AG10803 (cell line): ENCODE data around the gene CERK.

ENCODE experiments used
- DNase-seq: peaks from one replicate; pipeline ENCODE4 v3.0.0; 2010; ENCODE audit warnings: low read depth
- H3K4me3 ChIP-seq: 2 replicates; pipeline ENCODE4 v1.5.1; 2011; ENCODE audit warnings: mild to moderate bottlenecking, low read length, control low read depth
- TF ChIP-seq, protein P1 (sequence below): conservative IDR thresholded peaks from 2 replicates; pipeline ENCODE4 v1.5.1; 2011; ENCODE audit warnings: mild to moderate bottlenecking, low read length, control low read depth, inconsistent platforms

The CERK gene

DNA sequence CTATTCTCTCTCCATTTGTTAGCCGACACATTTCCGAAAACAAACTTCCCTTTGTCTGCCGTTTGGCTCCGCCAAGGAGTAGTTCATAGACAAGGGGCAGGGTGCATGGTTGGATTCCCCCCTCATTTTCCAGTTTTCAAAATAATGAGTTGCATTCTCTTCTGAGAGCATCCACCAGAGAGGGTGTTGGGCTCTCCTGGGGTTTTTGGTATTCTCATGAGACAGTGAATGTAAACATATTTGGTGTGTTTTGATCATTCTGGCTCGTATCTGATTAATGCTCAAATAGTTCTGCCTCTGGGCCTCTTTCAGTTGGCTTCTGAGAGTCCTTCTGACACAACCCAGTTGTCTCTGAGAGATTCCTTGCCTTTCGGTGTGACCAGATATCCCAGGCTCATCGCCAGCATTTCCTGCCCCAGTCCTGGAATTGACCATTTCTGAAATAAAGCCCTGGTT, 96.2 kb downstream of the CERK start:
- DNase-seq, result peak; percentile 53
- no peak overlapping the region for H3K4me3 ChIP-seq

GRCh38 chr22:46640293-46641055, 97.6 kb downstream of the CERK start:
- TF ChIP-seq, protein P1, sequence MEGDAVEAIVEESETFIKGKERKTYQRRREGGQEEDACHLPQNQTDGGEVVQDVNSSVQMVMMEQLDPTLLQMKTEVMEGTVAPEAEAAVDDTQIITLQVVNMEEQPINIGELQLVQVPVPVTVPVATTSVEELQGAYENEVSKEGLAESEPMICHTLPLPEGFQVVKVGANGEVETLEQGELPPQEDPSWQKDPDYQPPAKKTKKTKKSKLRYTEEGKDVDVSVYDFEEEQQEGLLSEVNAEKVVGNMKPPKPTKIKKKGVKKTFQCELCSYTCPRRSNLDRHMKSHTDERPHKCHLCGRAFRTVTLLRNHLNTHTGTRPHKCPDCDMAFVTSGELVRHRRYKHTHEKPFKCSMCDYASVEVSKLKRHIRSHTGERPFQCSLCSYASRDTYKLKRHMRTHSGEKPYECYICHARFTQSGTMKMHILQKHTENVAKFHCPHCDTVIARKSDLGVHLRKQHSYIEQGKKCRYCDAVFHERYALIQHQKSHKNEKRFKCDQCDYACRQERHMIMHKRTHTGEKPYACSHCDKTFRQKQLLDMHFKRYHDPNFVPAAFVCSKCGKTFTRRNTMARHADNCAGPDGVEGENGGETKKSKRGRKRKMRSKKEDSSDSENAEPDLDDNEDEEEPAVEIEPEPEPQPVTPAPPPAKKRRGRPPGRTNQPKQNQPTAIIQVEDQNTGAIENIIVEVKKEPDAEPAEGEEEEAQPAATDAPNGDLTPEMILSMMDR, result no peak
- no peak for DNase-seq
- H3K4me3 ChIP-seq, result no peak overlapping the region

More for the DNA sequence above, 96.2 kb downstream of the CERK start:
- TF ChIP-seq, protein P1, result no peak

DNA sequence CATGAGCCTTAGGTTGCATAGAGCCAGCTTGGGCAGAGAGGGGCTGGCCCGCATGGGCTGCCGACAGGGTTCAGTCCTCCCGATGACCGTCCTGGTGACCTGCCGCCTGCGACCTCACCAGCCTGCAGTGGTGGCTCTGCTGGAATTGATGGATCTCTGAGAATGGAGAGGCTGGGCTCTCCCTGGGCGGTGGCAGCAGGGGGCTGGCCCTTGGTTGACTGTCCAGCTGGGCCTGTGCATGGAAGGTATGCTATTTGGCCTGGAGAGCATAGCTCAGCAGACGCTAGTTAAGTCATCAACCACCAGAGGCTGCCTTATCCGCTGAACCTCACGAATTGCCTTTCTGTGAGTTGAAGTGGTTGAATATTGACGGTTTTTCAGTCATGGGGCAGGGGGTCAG, 98.2 kb downstream of the CERK start:
- H3K4me3 ChIP-seq, result no peak overlapping the region
- DNase-seq, result no peak
- TF ChIP-seq, protein P1, result no peak

DNA sequence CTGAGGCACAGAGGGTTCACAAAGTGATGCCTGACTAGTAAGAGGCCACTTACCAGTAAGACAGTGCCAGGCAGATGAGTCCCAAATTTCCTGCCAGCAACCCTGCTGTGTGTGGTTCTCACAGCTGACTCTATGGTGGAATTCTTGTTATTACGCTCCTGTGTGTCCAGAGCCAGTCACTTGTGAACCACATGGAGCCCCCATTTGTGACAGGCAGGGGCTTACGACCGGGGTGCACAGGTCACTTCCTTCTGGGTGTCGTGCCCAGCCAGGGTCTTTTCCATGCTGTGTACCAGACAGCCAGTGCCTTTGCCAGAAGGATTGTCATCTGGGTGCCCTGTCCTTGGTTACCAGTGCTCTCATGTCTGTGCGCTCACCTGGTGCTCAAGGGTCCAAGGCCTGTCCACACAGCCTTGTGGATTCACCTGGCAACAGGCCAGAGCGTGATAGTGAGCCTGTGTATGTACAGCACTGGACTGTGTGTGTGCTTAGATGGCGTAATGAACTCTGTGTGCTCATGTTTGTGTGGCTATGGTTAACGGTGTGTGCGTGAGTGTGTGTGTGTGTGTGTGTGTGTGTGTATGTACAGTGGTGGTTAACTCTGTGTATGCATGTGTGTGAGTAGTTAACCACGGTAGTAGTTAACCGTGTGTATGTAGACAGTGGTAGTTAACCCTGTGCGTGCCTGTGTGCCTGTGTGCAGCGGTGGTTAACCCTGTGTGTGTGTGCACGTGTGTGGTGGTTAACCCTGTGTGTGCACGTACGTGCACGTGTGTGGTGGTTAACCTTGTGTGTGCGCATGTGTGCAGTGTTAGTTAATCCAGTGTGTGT, 99.2 kb downstream of the CERK start:
- peak; percentile 60 for DNase-seq
- H3K4me3 ChIP-seq, result no peak overlapping the region
- TF ChIP-seq, protein P1, result no peak

- no peak overlapping the region for H3K4me3 ChIP-seq
- TF ChIP-seq, protein P1, result no peak
- DNase-seq, result no peak
Observed at GRCh38 chr22:46637711-46638600, 100.1 kb downstream of the CERK start.

DNA sequence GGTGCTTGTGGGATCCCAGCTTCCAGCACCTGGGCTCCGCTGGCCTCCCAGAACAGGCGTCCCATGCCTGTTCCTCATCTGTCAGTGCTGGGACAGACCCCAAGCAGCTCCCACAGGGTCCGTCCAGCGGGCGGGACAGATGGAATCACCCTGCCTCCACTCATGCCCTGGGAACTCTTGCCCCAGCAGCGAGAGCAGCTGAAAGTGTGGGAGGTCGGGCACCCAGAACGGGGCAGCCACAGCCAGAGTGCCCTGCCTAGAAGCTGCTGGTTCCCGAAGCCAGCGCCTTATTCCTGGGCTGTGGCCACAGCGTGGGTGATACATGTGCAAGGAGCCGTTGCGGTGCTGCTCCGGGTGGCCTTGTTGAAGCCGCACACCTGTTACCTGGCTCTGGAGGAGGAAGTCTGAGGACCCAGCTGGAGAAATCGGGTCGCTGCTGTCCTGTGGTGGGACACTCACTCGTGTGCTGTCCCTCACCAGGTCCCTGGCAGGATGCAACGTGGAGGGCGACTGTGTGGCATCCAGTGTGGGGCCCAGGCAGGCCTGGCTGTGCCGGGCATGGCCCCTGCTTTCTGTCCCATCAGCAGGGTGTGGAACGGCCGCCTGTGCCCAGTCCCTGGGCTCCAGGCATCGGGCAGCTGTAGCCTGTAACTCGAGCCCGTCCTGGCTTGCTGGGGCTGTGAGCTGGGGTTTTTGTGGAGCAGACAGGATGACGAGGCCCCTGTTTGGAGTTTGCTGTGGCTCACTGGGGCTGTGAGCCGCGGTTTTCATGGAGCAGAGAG, 101.6 kb downstream of the CERK start:
- no peak for DNase-seq
- no peak overlapping the region for H3K4me3 ChIP-seq
- TF ChIP-seq, protein P1, result no peak
